H9 (cell line): ENCODE data around the gene NAB2. TPM values are rescaled to one million over a fixed set of nuclear protein-coding genes. Genes with fewer than 3 reads are reported as not detected.

Experiments
- DNase-seq: peaks from one replicate; pipeline ENCODE4 v3.0.0-alpha.2; 2017
- H2AFZ ChIP-seq: one replicate; pipeline ENCODE4 v1.6.1; 2013; ENCODE audit warnings: mild to moderate bottlenecking, low read length, control low read depth, moderate library complexity
- H2AK5ac ChIP-seq: 2 replicates; pipeline ENCODE4 v1.6.1; 2013; ENCODE audit warnings: low read length, control low read depth, mixed read lengths; ENCODE audit not compliant: insufficient read length
- H2BK120ac ChIP-seq: one replicate; pipeline ENCODE4 v1.6.1; 2013; ENCODE audit warnings: low read depth, mild to moderate bottlenecking, low read length, control low read depth, inconsistent platforms; ENCODE audit not compliant: poor library complexity, severe bottlenecking
- H2BK12ac ChIP-seq: 2 replicates; pipeline ENCODE4 v1.6.1; 2013; ENCODE audit warnings: low read length, control low read depth, mixed read lengths, low read depth; ENCODE audit not compliant: insufficient read length
- H2BK15ac ChIP-seq: 2 replicates; pipeline ENCODE4 v1.6.1; 2013; ENCODE audit warnings: low read depth, low read length, control low read depth
- H2BK20ac ChIP-seq: one replicate; pipeline ENCODE4 v1.6.1; 2013; ENCODE audit warnings: low read depth, mild to moderate bottlenecking, low read length, control low read depth, inconsistent platforms; ENCODE audit not compliant: poor library complexity, severe bottlenecking
- H2BK5ac ChIP-seq: 2 replicates; pipeline ENCODE4 v1.6.1; 2013; ENCODE audit warnings: low read length, control low read depth, mixed read lengths; ENCODE audit not compliant: insufficient read length
- H3K14ac ChIP-seq: 2 replicates; pipeline ENCODE4 v1.6.1; 2013; ENCODE audit warnings: low read length, control low read depth; ENCODE audit not compliant: insufficient read depth
- H3K18ac ChIP-seq: 2 replicates; pipeline ENCODE4 v1.6.1; 2013; ENCODE audit warnings: low read depth, mild to moderate bottlenecking, mixed read lengths, low read length, control low read depth; ENCODE audit not compliant: insufficient read length
- H3K23ac ChIP-seq: 2 replicates; pipeline ENCODE4 v1.6.1; 2013; ENCODE audit warnings: low read length, control low read depth, mixed read lengths, low read depth; ENCODE audit not compliant: insufficient read length
- H3K23me2 ChIP-seq: 2 replicates; pipeline ENCODE4 v1.6.1; 2013; ENCODE audit warnings: low read depth, mild to moderate bottlenecking, mixed read lengths, low read length, control low read depth; ENCODE audit not compliant: insufficient read length, poor library complexity, severe bottlenecking
- H3K27ac ChIP-seq: 2 replicates; pipeline ENCODE4 v1.5.1; 2013; ENCODE audit warnings: low read length, control low read depth, mixed read lengths, low read depth; ENCODE audit not compliant: insufficient read length
- H3K27me3 ChIP-seq: 2 replicates; pipeline ENCODE4 v1.6.1; 2013; ENCODE audit warnings: low read length, control low read depth, inconsistent platforms; ENCODE audit not compliant: insufficient read depth
- H3K4ac ChIP-seq: 2 replicates; pipeline ENCODE4 v1.6.1; 2013; ENCODE audit warnings: low read depth, mild to moderate bottlenecking, control low read depth, inconsistent platforms, low read length, moderate library complexity
- H3K4me1 ChIP-seq: 2 replicates; pipeline ENCODE4 v1.6.1; 2013; ENCODE audit warnings: low read length, control low read depth, inconsistent platforms; ENCODE audit not compliant: insufficient read depth
- H3K4me2 ChIP-seq: 2 replicates; pipeline ENCODE4 v1.6.1; 2013; ENCODE audit warnings: low read length, control low read depth, mixed read lengths; ENCODE audit not compliant: insufficient read length, insufficient read depth
- H3K56ac ChIP-seq: 2 replicates; pipeline ENCODE4 v1.6.1; 2013; ENCODE audit warnings: low read depth, mild to moderate bottlenecking, mixed read lengths, low read length, control low read depth; ENCODE audit not compliant: insufficient read length
- H3K79me1 ChIP-seq: 2 replicates; pipeline ENCODE4 v1.6.1; 2013; ENCODE audit warnings: low read depth, mild to moderate bottlenecking, moderate library complexity, low read length, control low read depth, inconsistent platforms; ENCODE audit not compliant: insufficient read depth, poor library complexity, severe bottlenecking
- H3K79me2 ChIP-seq: 2 replicates; pipeline ENCODE4 v1.6.1; 2013; ENCODE audit warnings: low read length, control low read depth, inconsistent platforms; ENCODE audit not compliant: insufficient read depth
- H3K9ac ChIP-seq: 2 replicates; pipeline ENCODE4 v1.6.1; 2013; ENCODE audit warnings: low read length, control low read depth, mixed read lengths; ENCODE audit not compliant: insufficient read length; ENCODE audit errors: extremely low read depth
- H3K9me3 ChIP-seq: one replicate; pipeline ENCODE4 v1.6.1; 2013; ENCODE audit warnings: low read depth, low read length, inconsistent platforms; ENCODE audit not compliant: control insufficient read depth
- H3T11ph ChIP-seq: one replicate; pipeline ENCODE4 v1.6.1; 2013; ENCODE audit warnings: mild to moderate bottlenecking, low read length, control low read depth, inconsistent platforms
- H4K20me1 ChIP-seq: one replicate; pipeline ENCODE4 v1.6.1; 2013; ENCODE audit not compliant: control insufficient read depth, insufficient read length, insufficient read depth
- H4K5ac ChIP-seq: 2 replicates; pipeline ENCODE4 v1.6.1; 2013; ENCODE audit warnings: low read depth, mild to moderate bottlenecking, mixed read lengths, low read length, control low read depth; ENCODE audit not compliant: insufficient read length
- H4K8ac ChIP-seq: replicated peaks from 2 replicates; pipeline ENCODE4 v1.6.1; 2013; ENCODE audit warnings: low read length, control low read depth, mixed read lengths, low read depth; ENCODE audit not compliant: insufficient read length
- H4K91ac ChIP-seq: 2 replicates; pipeline ENCODE4 v1.6.1; 2013; ENCODE audit warnings: low read depth, mild to moderate bottlenecking, moderate library complexity, mixed read lengths, low read length, control low read depth; ENCODE audit not compliant: insufficient read length
- H3K27ac Mint-ChIP-seq, 3 experiments: 2 replicates in 2 of 3; 3 replicates in 1 of 3; pipeline ENCODE4 v1.8.0; 2020 to 2021; ENCODE audit warnings: mixed read lengths in 3 of 3, mild to moderate bottlenecking in 1 of 3, moderate library complexity in 1 of 3
- H3K27me3 Mint-ChIP-seq: 2 replicates; pipeline ENCODE4 v1.8.0; 2021; ENCODE audit warnings: low read depth, mild to moderate bottlenecking, moderate library complexity, mixed read lengths
- H3K36me3 Mint-ChIP-seq, 3 experiments: 2 replicates in 2 of 3; 3 replicates in 1 of 3; pipeline ENCODE4 v1.8.0; 2020 to 2021; ENCODE audit warnings: low read depth in 3 of 3, mixed read lengths in 3 of 3; ENCODE audit not compliant: insufficient read depth in 1 of 3
- H3K4me1 Mint-ChIP-seq, 2 experiments: 2 replicates each; pipeline ENCODE4 v1.8.0; 2020; ENCODE audit warnings: mixed read lengths in 2 of 2
- H3K4me3 Mint-ChIP-seq, 2 experiments: 2 replicates in 1 of 2; 3 replicates in 1 of 2; pipeline ENCODE4 v1.8.0; 2020 to 2021; ENCODE audit warnings: mild to moderate bottlenecking in 2 of 2, mixed read lengths in 2 of 2, moderate library complexity in 1 of 2
- H3K9me3 Mint-ChIP-seq, 2 experiments: 2 replicates in 1 of 2; 3 replicates in 1 of 2; pipeline ENCODE4 v1.8.0; 2020; ENCODE audit warnings: mild to moderate bottlenecking in 2 of 2, mixed read lengths in 2 of 2, moderate library complexity in 1 of 2
- WGBS: extraction: QIAGEN DNeasy Blood & Tissue Kit; methylation state at CpG from one replicate; pipeline ENCODE4 v1.1.7; 2013; ENCODE audit warnings: missing lambda C conversion rate, low lambda C conversion rate, mixed read lengths; ENCODE audit not compliant: insufficient read length; ENCODE audit errors: extremely low coverage; 5-methylcytosine and 5-hydroxymethylcytosine counted together
- total RNA-seq: library from RNA; stranded (reverse); gene quantifications from 2 replicates; pipeline ENCODE4 v1.2.1, GENCODE V29; 2021
- TF ChIP-seq, protein P1 (sequence below): fragments of 200-600 bp; sonication (generic); conservative IDR thresholded peaks from 3 replicates; pipeline ENCODE4 v1.8.0; 2021; ENCODE audit warnings: antibody characterized with exemption, mild to moderate bottlenecking

The NAB2 gene
- total RNA-seq, 1 experiment from 2014 or later, result 67.8 TPM

DNA sequence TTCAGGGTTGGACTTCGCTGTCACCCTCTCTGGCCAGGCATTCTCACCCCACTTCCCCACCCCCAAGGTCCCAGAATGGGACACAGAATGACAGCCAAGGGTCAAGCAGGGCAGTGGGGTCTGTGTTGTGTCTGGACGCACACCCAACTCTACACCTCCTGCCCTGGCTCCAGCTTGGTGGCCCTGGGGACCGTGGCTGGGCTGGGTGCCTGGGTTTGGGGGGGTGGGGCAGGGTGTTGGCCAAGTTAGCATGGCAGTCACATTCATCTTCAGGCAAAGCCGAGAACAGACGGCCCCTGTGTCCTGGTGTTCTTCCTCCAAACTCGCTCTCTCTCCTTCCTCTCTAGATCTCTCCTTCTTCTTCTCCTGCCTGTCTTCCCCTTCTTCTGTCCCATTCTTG is 45.0 kb downstream of the NAB2 start:
- H3K9me3 Mint-ChIP-seq, result no peaks in the 10 kb centered on the region
- H3K27me3 Mint-ChIP-seq, result no peaks in the 10 kb centered on the region
- no peak overlapping the region for H2BK12ac ChIP-seq
- DNase-seq, result no peak
- H3K27ac ChIP-seq, result no peak overlapping the region
- H3K36me3 Mint-ChIP-seq, result peaks cover 0 to 20% (median 7%) of the 10 kb centered on the region in 3 experiments; a peak in 5 of 7 replicates
- H3K14ac ChIP-seq, result peak overlapping the region; percentile 60; the same call in 1 of the 2 replicates
- no peak overlapping the region for H3K56ac ChIP-seq
- H4K5ac ChIP-seq, result no peak overlapping the region
- H3T11ph ChIP-seq, result no peak overlapping the region
- no peak overlapping the region for H2AFZ ChIP-seq
- no peak overlapping the region for H3K18ac ChIP-seq
- peak overlapping the region; percentile 13 for H3K4me2 ChIP-seq
- H2BK15ac ChIP-seq, result no peak overlapping the region
- peak overlapping the region; percentile 61 to 96 (median 94); a peak in 6 of 7 replicates for H3K27ac Mint-ChIP-seq
- no peak overlapping the region for H3K9ac ChIP-seq
- peaks cover 71 to 77% of the 10 kb centered on the region in 2 experiments for H3K4me1 Mint-ChIP-seq
- WGBS, result no CpG with 5 or more reads among the region's 6 CpGs
- peak overlapping the region in 1 of 2 experiments; percentile 28; a peak in 2 of 5 replicates for H3K4me3 Mint-ChIP-seq
- H4K20me1 ChIP-seq, result no peaks in the 10 kb centered on the region
- TF ChIP-seq, protein P1, sequence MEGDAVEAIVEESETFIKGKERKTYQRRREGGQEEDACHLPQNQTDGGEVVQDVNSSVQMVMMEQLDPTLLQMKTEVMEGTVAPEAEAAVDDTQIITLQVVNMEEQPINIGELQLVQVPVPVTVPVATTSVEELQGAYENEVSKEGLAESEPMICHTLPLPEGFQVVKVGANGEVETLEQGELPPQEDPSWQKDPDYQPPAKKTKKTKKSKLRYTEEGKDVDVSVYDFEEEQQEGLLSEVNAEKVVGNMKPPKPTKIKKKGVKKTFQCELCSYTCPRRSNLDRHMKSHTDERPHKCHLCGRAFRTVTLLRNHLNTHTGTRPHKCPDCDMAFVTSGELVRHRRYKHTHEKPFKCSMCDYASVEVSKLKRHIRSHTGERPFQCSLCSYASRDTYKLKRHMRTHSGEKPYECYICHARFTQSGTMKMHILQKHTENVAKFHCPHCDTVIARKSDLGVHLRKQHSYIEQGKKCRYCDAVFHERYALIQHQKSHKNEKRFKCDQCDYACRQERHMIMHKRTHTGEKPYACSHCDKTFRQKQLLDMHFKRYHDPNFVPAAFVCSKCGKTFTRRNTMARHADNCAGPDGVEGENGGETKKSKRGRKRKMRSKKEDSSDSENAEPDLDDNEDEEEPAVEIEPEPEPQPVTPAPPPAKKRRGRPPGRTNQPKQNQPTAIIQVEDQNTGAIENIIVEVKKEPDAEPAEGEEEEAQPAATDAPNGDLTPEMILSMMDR, result no peak
- no peak overlapping the region for H2AK5ac ChIP-seq
- H2BK5ac ChIP-seq, result no peak overlapping the region
- no peak overlapping the region for H2BK20ac ChIP-seq
- H3K9me3 ChIP-seq, result no peaks in the 10 kb centered on the region
- H3K4me1 ChIP-seq, result peaks cover 31% of the 10 kb centered on the region
- H4K8ac ChIP-seq, result no peak overlapping the region
- peaks cover 15% of the 10 kb centered on the region for H3K79me1 ChIP-seq
- H3K23me2 ChIP-seq, result peaks cover 3% of the 10 kb centered on the region
- no peak overlapping the region for H3K4ac ChIP-seq
- H3K27me3 ChIP-seq, result no peaks in the 10 kb centered on the region
- peaks cover 26% of the 10 kb centered on the region; the same call in 1 of the 2 replicates for H3K79me2 ChIP-seq
- no peak overlapping the region for H2BK120ac ChIP-seq
- H3K23ac ChIP-seq, result no peak overlapping the region
- no peak overlapping the region for H4K91ac ChIP-seq
